GM21786 (cell line): ENCODE data around the gene GTPBP1.

Source experiments
- ATAC-seq: cut with Tn5 transposase; IDR thresholded peaks from one replicate; pipeline ENCODE4 v1.9.1; 2021; ENCODE audit not compliant: unreplicated experiment

GTPBP1 gene

DNA sequence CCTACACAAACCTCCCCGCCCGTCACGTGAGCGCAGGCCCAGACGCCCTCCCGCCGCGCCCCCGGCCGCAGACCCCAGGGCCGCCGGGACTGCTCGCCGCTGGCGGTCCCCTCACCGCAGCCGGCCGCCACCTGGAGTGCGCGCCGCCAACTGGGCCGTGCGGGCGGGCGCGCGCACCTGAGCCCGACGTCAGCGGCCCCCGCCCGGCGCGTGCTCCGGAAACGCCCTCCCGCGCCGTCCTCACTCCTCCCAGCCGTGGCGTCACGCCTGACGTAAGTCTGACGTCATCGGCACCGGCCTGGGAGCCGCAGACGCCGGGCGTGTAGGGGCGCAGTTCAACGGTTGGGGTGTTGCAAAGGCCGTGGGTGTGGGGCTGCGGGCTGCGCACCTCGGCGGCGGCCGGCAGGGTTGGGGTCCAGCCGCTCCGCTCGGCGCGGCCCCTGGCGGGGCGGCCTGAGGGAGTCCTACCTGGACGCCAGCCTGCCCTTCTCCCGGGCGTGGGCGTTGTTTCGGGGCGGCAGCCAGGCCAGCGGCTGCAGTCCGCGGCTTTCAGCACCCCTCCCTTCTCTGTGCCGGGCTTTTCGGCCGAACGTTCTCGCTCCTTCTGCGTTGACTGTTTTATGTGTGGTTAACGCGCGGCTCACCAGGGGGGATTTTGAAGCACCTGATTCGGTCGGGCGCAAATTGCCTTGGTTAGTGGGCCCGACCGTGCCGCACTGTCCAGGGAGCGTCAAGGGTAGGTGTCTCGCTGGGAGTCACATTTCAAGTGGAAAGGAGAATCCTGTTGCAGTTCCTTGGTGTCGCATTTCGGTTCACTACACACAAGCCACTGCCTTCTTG, 4.7 kb upstream of the GTPBP1 start, which contains the start of gene JOSD1:
Gene JOSD1, minus strand, starts transcription at position 155 of the 840 bp plus-strand sequence. CDS start 956 bp downstream, outside the sequence.
- peak; percentile 33 for ATAC-seq

DNA sequence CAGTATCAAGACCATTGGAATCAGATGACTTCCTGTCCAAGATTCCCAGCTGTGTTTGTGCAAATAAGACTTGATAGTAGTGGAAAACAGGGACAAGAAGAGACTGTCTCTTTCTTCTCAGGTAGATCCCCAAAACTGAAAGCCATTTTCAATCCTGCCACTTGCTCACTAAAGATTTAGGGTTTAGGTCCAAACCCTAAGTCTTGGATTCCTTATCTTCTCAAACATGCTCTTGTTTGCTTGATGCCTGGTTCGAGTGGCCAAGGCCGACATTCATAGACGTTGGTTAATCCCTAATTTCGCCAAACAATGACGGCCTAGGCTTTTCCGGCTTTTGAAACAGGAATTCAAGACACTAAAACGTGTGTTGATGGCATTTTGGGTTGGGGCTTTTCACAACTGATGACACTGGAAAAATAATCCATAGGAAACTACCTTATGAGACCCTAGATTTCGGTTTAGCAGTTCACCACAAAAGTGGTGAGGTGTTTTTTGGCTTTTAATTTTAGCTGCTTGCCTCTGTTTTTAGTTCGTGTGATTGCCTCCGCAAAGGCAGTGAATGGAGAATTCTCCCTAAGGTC, 1.0 kb upstream of the GTPBP1 start:
- no peak for ATAC-seq

- ATAC-seq, result no peak
These were observed 557 bp downstream of the GTPBP1 start for GRCh38 chr22:38706101-38706900.

- no peak for ATAC-seq
These were observed 1.1 kb downstream of the GTPBP1 start for GRCh38 chr22:38706901-38707195.

- ATAC-seq, result no peak
These were observed 1.6 kb downstream of the GTPBP1 start for GRCh38 chr22:38707346-38707745.

DNA sequence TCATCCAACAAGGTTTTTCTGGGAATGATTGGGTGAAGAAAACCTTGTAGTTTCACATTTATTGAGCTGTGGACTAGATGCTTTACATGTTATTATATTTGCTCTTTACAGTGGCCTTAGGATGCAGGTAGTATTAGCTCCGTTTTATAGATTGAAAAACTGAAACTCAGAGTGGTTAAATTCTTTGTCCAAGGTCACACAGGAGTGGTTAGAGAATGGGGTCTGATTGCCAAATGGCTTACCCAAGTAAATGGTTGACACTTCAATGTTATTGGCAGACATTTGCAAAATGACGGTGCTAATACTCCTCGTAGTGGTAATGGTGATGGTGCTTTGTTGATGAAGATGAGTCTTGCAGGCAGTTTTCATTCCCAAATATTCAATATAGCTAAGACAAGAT, 2.2 kb downstream of the GTPBP1 start:
- ATAC-seq, result no peak

DNA sequence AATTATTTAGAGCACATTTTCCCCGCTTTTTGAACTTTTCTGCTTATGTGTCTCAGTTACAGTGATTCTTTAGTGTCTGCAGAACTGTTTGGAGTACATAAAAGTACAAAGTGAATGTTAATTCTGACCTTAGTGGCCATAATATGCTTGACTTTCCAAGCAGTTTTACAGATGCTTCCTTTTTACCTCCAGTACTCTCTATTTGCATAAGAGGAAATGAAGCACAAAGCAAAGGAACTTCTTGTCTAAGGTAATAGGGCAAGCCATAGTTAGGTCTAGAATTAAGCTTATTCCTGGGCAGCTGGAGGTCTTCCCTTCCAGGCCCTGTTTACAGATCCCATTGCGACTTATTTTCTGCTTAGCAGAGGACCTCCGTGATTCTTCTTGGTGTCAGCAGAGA, 3.6 kb downstream of the GTPBP1 start:
- ATAC-seq, result no peak

GRCh38 chr22:38710351-38710750, 4.6 kb downstream of the GTPBP1 start:
- no peak for ATAC-seq

GRCh38 chr22:38710866-38711265, 5.1 kb downstream of the GTPBP1 start:
- ATAC-seq, result no peak

- ATAC-seq, result no peak
These were observed 6.9 kb downstream of the GTPBP1 start for GRCh38 chr22:38712486-38713207.

- no peak for ATAC-seq
These were observed 8.2 kb downstream of the GTPBP1 start for GRCh38 chr22:38713921-38714320.

DNA sequence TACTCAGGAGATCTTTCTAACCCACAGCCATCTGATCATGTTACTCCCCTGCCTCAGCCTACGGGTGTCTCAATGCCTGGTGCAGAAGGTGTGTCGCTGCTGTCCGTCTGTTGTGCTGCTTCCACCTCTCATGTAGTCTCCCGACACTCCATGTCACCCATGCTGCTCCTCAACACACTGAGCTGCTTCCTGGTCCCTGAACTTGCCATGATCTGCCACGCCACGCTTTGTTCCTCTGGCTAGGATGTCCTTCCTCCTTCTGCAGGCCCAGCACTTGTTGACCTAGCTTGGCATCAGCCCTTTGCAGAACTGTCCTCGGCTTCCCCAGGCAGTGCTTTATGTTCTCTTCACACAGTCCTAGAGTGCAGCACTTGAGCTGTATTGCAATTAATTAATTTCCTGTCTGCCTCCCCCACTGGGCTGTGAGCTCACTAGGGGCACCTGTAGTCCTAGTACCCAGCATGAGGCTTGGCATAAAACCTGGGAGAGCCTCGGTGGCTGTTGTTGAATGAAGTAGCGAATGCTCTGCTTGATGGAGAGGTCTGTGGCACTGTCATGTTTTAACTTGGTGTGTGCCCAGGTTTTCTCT, 9.5 kb downstream of the GTPBP1 start:
- no peak for ATAC-seq

DNA sequence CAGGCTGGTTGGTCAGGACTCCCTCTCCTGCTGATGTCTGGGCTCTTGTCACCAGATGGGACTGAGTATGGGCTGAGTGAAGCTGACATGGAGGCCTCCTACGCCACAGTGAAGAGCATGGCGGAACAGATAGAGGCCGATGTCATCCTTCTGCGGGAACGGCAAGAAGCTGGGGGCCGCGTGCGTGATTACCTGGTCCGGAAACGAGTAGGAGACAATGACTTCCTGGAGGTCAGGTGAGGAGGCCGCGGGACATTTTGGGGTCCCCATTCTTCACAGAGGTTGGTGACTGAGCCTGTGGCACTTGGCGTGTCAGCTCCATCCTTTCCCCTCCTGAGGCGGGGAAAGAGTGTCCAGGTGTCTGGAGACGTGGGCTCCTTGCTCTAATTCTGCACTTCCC, 10.1 kb downstream of the GTPBP1 start:
- ATAC-seq, result no peak

- ATAC-seq, result no peak
These were observed 10.5 kb downstream of the GTPBP1 start for GRCh38 chr22:38716271-38716670.

DNA sequence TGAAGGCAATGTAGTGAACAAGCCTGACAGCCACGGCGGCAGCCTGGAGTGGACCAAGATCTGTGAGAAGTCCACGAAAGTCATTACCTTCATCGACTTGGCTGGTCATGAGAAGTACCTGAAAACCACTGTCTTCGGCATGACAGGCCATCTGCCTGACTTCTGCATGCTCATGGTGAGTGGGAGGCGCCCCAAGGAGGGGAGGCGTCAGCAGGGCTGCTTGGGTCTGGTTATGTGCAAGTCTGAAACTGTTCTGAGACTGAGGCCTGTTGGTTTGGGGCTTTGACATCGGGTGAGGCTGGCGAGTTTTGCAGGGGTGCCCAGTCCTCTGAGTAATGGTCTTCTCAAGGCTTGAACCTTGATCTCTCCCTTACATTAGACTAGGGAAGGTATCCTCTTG, 11.1 kb downstream of the GTPBP1 start:
- no peak for ATAC-seq

- ATAC-seq, result no peak
These were observed 11.5 kb downstream of the GTPBP1 start for GRCh38 chr22:38717244-38717643.

DNA sequence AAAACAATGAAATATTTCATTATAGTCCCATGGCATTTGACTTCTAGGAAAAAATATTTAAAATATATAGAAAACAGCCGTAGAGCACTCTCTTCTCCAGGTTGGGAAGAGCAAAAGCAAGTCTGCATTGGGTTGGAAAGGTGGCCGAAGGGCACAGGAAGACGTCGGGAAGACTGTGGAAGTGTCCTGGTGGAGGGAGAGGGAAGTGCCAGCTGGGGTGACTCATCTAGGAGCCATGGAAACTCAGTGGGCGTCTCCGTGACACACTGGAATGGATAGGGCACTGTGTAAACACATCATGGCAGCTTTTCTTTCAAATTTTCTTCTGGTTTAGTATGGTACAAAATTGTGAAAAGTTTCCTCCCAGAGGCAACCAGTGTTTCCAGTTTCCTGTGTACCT, 12.7 kb downstream of the GTPBP1 start:
- no peak for ATAC-seq

DNA sequence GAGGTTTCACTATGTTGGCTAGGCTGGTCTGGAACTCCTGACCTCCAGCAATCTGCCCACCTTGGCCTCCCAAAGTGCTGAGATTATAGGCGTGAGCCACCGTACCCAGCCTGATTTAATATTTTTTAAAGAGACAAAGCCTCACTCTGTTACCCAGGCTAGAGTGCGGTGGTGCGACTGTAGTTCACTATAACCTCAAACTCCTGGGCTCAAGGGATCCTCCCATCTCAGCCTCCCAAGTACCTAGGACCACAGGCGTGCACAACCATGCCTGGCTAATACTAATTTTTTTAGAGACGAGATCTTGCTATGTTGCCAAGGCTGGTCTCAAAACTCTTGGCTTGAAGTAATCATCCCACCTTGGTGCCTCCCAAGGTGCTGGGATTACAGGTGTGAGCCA, 13.5 kb downstream of the GTPBP1 start:
- no peak for ATAC-seq

DNA sequence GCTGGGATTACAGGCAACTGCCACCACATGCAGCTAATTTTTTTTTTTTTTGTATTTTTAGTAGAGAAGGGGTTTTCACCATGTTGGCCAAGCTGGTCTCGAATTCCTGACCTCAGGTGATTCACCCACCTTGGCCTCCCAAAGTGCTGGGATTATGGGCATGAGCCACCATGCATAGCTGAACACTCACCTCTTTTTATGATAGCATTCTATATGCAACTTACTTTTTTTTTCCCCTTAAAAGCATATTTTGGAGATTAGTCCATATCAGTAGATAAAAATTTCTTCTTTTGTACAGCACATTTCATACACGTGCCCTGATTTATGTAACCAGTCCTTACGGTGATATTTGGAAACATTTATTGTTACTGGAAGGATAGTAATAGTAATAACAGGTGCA, 14.6 kb downstream of the GTPBP1 start:
- ATAC-seq, result no peak

DNA sequence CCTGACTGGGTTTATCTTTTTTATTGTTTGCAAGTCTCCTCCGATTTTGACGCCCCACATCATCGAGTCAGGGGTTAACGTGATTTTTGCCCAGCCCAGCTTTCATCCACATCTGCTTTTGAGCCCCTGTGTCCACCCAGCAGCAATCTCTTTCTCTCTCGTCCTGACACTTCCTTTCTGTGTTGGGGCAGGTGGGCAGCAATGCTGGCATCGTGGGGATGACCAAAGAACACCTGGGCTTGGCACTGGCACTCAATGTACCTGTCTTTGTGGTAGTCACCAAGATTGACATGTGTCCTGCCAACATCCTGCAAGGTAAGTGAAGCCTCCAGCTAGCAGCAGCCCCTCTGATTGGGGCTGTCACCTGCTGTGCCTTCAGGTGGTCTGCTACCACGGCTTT, 15.8 kb downstream of the GTPBP1 start:
- ATAC-seq, result no peak

- ATAC-seq, result no peak
These were observed 18.4 kb downstream of the GTPBP1 start for GRCh38 chr22:38724176-38724575.
